Measurements from ENCODE around the gene ADAMTSL1.
"Not testable (repeated sequence)": the region's sequence is repeated elsewhere in the genome, so short reads cannot be mapped to it uniquely, and the experiment has no call there.

Gene ADAMTSL1

GRCh38 chr9:18907927-18908625 is 434.1 kb downstream of the ADAMTSL1 start:
- DNase-seq (ENCODE audit: low spot score) = no peak

DNA sequence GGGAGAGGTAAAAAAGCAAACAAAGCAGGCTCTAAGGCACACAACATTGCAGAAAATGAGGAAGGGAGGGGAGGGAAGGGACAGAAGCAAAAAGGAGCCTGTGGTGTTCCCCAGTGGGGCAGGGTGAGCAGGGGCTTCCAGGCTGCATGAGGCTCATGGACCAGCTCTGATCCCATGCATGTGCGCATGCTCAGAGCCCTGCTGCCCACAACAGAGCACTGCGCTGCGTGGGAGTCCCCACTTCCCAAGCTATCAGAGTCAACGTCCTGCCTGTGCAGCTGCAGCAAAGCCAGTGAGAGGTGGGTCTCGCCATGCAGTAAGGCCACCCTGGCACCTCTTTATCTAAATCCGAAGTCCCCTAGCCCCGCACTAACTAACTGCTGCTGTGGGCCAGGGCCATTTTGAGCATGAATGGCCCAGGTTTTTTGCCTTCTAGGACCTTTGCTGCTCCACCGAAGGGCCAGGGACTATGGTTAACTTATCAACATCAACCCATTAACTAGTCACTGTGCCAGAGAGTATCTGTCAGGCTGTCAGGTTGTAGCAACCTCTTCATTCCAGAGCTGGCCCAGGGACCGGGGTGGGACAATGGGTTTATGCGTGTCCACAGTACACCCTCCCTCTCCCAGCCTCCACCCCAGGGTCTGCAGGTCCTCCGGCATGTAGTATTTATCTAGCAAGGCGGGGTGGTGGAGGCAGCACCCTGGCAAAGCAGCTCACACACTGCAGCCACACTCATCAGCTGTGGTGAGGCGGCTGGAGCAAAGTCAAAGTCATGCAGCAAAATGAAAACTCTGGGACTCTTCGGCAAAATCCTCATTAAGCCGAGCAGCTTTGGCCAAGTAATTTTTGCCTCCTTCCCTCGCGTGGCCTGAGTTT is 435.4 kb downstream of the ADAMTSL1 start:
- DNase-seq (ENCODE audit: low spot score) = no peak

- no peak for DNase-seq (ENCODE audit: low spot score)
Measured at GRCh38 chr9:18910435-18910834, 436.5 kb downstream of the ADAMTSL1 start.

- no peak for DNase-seq (ENCODE audit: low spot score)
Measured at GRCh38 chr9:18910916-18911315, 437.0 kb downstream of the ADAMTSL1 start.

DNA sequence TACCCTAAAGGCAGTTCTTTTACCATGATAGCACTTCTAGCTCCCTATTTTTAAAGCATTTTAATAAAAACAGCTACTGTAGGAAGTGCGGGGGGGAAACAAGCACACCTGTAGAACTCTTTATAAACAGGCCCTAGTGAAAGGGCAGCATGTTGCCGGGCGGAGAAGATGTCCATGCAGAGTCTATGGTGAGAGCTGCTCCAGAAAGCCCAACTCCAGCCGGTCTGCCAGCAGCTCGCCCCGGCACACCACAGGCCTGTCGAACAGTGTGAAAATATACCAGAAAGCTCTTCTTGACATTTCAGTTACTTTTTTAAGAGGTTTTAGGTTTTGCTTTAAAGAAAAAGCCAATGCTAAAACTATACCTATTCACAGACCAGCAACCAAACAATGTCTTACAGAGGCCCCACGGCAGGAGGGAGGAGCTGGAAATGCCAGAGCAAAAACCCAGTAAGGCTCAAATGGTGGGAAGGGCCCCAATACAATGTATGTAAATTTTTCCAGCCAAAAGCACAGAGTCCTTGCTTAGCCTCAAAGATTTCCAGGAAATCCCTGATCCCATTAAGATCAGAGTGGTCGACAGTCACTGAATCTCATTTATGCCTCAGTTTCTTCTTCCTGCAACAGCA is 437.9 kb downstream of the ADAMTSL1 start:
- no peak for DNase-seq (ENCODE audit: low spot score)

- DNase-seq (ENCODE audit: low spot score) = no peak
Measured at GRCh38 chr9:18920141-18921084, 446.5 kb downstream of the ADAMTSL1 start.

GRCh38 chr9:18921366-18922075 is 447.6 kb downstream of the ADAMTSL1 start:
- no peak for DNase-seq (ENCODE audit: low spot score)

- DNase-seq (ENCODE audit: low spot score) = no peak
Measured at GRCh38 chr9:18922161-18922885, 448.4 kb downstream of the ADAMTSL1 start.

- no peak for DNase-seq (ENCODE audit: low spot score)
Measured at GRCh38 chr9:18923167-18923566, 449.2 kb downstream of the ADAMTSL1 start.

DNA sequence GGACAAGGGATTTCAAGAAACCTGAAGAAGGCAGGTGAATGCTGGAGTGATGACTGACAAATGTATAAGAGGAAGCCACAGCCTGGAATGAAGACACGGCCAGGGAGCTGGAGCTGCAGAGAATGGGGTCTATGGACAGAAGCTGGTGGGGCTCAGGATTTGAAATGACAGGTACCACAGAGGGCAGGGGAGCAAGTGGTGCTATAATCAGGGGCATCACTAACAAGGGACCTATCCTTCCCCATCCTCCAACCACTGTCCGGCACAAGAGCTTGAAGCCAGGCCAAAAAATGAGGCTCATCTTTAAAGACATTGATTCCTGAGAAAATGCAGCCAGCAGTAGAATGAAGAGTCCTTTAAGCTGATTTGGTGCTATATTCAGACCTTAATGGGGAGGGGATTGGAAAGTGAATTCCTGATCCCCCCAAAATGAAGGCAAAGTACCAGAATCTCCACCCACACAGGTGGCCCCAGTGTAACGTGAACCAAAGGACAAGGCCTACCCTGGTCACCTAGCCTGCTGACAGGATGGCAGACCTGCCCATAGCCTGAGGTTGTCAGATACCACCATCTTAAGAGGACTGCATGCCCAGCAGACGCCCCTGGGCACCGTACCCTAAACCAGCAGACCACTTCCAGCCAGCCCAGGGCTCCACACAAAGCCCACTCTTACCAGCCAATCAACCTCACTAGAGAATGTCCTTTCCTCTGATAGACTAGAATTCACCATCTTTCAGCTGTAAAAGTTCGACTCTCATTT is 449.9 kb downstream of the ADAMTSL1 start:
- no peak for DNase-seq (ENCODE audit: low spot score)

- DNase-seq (ENCODE audit: low spot score) = no peak
Measured at GRCh38 chr9:18925880-18926279, 451.9 kb downstream of the ADAMTSL1 start.

DNA sequence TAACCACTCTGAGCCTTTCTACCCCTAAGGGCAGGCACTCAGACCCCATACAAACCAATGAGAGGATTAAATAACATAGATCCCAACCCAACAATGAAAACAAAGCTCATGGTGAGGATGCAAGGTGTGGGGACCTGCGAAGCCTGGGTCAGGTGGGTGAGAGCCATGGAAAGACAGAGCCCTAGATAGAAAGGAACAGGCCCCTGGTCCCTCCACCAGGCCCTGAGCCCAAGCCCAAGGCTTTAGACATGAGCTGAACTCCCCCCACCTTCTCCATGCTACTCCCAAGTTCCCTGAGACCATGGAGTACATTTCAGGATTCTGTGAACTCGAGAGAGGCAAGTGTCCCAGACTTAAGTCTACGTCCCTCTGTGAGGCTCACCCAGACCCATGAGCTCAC is 452.6 kb downstream of the ADAMTSL1 start:
- no peak for DNase-seq (ENCODE audit: low spot score)

DNA sequence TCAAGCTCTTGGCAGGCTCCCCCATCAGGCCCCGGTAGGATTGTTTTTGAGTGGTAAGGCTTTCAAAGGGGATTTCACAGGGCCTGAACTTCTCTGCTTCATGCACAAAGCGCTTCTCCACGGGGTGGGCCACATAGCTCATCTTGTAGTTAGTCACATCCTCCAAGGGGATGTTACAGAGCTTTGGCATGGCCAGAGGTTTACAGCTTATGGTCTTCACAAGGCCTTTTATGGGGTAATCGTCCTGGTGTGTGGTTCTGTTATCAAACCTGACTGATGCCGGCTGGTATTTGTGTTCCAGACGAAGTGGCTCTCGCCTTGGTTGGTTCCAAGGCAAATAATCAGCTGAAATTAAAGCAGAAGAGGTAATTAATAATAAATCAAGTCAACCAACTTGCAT is 454.8 kb downstream of the ADAMTSL1 start:
- DNase-seq (ENCODE audit: low spot score) = no peak

GRCh38 chr9:18930611-18931010 is 456.7 kb downstream of the ADAMTSL1 start:
- not testable (repeated sequence) for DNase-seq (ENCODE audit: low spot score)

GRCh38 chr9:18935541-18935940 is 461.6 kb downstream of the ADAMTSL1 start:
- DNase-seq (ENCODE audit: low spot score) = no peak

GRCh38 chr9:18936094-18936871 is 462.3 kb downstream of the ADAMTSL1 start:
- no peak for DNase-seq (ENCODE audit: low spot score)

GRCh38 chr9:18939943-18940342 is 466.0 kb downstream of the ADAMTSL1 start:
- no peak for DNase-seq (ENCODE audit: low spot score)

- no peak for DNase-seq (ENCODE audit: low spot score)
Measured at GRCh38 chr9:18941060-18941740, 467.2 kb downstream of the ADAMTSL1 start.

Measured in RKO (cell line).